HG03460 (cell line): ENCODE results near the gene VARS1.
"Not testable (repeated sequence)": the region's sequence is repeated elsewhere in the genome, so short reads cannot be mapped to it uniquely, and the experiment has no call there.

Source experiments
- ATAC-seq: cut with Tn5 transposase; IDR thresholded peaks from one replicate; pipeline ENCODE4 v1.9.1; 2021; ENCODE audit not compliant: unreplicated experiment

Gene VARS1

GRCh38 chr6:31794866-31795615 is 511 bp downstream of the VARS1 start:
- no peak for ATAC-seq

- no peak for ATAC-seq
Measured at GRCh38 chr6:31794294-31794865, 1.2 kb downstream of the VARS1 start.

GRCh38 chr6:31793927-31794245 is 1.7 kb downstream of the VARS1 start:
- ATAC-seq = not testable (repeated sequence)

- no peak for ATAC-seq
Measured at GRCh38 chr6:31792761-31793171, 2.8 kb downstream of the VARS1 start.

DNA sequence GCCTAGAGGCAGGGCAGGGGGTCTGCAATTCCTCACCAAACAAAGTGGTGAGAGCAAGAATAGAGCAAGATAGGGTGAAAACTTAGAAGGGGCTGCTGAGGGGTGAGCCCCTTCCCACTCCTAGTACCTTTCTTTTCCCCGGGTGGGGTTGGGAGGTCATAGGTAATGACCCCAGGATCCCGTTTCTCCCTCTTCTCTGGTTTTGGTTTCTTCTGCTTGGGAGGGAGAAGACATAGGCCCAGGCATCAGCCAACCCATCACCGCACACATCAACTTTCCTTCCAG is 3.5 kb downstream of the VARS1 start:
- ATAC-seq = no peak

- no peak for ATAC-seq
Measured at GRCh38 chr6:31791324-31792089, 4.0 kb downstream of the VARS1 start.

- ATAC-seq = no peak
Measured at GRCh38 chr6:31785475-31785874, 10.1 kb downstream of the VARS1 start.

GRCh38 chr6:31784098-31784925 is 11.2 kb downstream of the VARS1 start:
- ATAC-seq = no peak

DNA sequence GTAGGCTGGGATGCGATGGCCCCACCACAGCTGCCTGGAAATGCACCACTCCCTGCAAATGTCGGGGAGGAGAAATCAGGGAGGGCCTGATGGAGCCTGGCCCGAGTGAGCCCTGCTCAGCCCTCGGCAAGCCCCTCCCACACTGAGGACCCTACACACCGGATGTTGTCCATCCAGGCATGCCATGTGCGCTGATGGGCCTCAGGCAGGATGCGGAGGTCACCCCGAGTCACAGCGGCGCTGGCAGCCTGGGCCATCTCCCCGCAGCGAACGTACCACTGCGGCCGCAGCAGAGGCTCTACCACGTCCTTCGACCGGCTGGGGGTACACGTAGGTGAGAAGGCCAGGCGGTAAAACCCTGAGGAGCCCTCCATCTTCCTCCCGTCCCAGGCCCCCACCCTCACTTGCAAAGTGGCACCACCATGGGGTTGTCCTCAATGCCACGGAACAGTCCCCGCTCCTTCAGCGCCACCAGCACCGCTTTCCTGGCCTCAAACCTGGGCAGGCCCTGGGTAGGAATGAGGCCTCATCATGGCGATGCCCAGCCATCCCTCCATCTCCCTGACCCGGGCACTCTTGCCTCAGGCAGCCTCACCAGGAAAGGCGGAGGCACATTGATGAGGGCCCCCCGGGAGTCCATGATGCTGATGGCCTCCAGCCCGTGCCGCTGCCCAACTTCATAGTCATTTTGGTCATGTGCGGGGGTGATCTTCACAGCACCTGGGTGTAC is 13.3 kb downstream of the VARS1 start:
- ATAC-seq = no peak

DNA sequence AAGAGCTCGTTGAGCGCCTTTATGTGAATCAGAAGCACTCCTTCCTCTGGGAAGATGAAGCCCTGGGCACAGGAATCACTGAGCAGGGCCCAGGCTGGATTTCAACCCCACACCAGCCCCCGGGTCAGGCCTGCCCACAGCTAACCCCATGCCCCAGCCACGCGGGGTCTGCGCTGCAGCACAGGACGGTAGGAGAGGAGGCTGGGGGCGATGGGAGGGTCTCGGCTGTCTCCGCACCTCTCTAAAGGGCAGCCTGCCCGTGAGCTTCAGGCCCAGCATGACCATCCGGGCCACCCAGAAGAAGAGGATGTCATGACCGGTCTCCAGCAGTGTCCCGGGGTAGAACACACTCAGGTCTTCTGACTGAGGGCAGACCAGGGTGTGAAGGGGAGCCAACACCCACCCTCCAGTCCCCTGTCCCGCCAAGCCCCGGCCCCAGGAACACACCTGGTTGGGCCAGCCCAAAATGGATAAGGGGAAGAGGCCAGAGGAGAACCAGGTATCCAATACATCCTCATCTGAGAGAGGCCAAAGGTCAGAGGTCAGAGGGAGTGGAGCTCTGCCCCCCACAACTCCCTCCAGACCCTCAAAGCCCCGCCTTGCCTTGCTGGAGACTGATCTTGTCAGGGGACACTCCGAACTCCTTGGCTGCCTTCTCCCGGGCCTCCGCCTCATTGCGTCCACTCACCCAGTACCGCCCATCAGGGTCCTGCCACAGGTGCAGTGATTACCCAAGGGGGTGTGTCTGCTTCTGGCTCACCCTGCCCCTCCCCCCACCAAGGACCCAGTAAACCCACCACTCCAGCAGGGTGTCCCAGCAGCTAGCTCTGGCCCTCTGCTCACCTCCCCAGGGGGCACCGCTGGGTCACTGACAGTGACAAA is 14.1 kb downstream of the VARS1 start:
- no peak for ATAC-seq

DNA sequence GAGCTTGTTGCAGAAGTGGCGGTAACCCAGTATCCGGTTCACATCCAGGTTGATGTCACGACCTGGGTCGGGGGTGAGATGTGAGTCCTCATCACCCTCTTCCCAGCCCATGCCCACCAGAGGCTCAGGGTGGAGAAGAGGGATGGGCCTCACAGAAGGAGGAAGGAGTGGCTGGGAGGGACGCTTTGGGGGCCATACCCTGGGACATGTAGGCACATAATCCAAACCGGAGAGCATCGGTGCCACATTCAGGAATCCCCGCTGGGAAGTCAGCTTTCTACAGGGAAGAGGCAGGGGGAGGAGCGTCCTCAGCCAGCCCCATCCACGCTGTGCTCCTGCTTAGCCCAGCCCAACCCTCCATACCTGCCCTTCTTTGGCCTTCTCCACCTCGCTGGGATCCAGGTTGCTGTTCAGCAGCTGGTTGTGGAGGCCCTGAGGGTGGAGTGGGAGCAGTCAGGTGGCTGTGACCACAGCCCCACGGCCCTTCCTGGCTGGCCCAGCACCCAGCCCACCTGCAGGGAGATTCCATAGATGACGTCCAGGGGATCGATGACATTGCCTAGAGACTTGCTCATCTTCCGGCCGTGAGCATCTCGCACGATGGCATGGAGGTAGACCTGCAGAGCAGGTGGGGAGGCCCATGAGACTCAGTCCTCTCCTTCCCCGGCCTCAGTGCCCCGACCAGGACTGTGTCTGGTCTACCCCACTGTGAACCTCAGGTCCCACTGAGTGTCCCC is 14.9 kb downstream of the VARS1 start:
- no peak for ATAC-seq

- ATAC-seq = no peak
Measured at GRCh38 chr6:31779908-31780307, 15.6 kb downstream of the VARS1 start.

GRCh38 chr6:31778999-31779885 is 16.3 kb downstream of the VARS1 start:
- no peak for ATAC-seq

GRCh38 chr6:31778193-31778592 is 17.4 kb downstream of the VARS1 start:
- ATAC-seq = no peak

DNA sequence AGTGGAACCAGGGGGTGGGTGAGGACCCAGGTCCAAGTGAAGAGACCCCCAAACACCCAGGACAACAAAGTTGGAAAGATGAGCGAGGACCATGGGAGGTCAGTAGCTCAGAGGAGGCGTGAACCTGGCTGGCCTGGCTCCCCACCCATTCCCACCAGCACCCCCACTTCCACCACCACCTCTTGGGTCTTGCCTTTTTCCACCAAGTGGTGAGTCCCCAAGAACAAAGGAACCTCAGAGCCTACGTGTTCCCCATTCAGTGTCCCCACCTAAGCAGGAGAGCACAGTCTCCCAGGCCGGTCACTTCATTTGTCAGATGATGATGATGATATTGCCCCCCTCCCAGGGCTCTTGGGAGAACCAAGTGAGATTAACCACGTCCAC is 17.9 kb downstream of the VARS1 start:
- no peak for ATAC-seq

GRCh38 chr6:31776989-31777666 is 18.4 kb downstream of the VARS1 start, which contains the start of gene VWA7:
VWA7 (minus strand) TSS chr6:31777328; CDS start chr6:31776779, 549 bp downstream.
- peak; percentile 72 for ATAC-seq

GRCh38 chr6:31776485-31776988 is 19.0 kb downstream of the VARS1 start:
- peak; percentile 12 for ATAC-seq
